Measurements from ENCODE around the gene CTNNBL1. TPM values are rescaled to one million over a fixed set of nuclear protein-coding genes. Genes with fewer than 3 reads are reported as not detected.

CTNNBL1 gene
- total RNA-seq, 1 experiment from 2014 or later: 64.4 TPM

DNA sequence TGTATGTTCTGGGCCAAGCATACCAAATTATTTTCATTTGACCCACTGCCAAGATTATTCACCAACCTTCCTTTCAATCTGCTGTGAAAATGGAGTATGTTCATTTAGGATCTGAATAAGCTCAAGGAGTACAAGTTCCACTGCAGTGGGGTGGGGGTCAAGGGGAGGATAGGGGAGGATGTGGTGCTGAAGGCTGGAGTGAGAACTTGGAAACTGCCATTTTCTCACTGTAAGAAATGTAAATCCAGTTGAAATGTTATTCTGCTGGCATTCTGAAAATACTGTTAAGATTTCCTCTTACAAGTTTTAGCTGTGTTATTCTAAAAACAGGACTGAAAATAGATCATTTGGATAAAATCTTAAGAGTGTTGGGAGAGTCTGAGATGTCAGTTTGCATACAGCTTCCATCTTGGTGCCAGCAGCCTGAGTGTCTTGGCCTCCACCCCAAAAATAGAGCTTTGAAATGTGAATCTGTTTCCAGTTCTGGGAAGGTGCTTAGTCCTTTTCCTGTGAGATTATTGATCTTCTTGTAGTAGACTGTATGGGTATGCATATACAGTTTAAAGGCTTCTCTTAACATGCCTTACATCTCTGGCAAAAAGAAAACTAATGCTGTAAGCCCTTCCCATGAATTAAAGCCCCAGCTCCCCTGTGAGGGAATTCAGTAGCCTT is 84.3 kb downstream of the CTNNBL1 start:
- Mint-ChIP-seq H3K27me3 (ENCODE audit: low read depth) (no peaks in the 10 kb centered on the region), H3K9me3 (no peaks in the 10 kb centered on the region), H3K27ac (no peak overlapping the region), H3K36me3 (no peaks in the 10 kb centered on the region), H3K4me3 (no peak overlapping the region), H3K4me1 (no peaks in the 10 kb centered on the region)
- TF ChIP-seq HMGXB4 (CRISPR knock-in tag; IDR thresholded peaks at IDR 0.05): no peak
- TF ChIP-seq E2F5 (CRISPR knock-in tag; IDR thresholded peaks at IDR 0.05): no peak
- TF ChIP-seq PREB (CRISPR knock-in tag; IDR thresholded peaks at IDR 0.05; ENCODE audit: borderline replicate concordance): no peak
- TF ChIP-seq, protein P1, sequence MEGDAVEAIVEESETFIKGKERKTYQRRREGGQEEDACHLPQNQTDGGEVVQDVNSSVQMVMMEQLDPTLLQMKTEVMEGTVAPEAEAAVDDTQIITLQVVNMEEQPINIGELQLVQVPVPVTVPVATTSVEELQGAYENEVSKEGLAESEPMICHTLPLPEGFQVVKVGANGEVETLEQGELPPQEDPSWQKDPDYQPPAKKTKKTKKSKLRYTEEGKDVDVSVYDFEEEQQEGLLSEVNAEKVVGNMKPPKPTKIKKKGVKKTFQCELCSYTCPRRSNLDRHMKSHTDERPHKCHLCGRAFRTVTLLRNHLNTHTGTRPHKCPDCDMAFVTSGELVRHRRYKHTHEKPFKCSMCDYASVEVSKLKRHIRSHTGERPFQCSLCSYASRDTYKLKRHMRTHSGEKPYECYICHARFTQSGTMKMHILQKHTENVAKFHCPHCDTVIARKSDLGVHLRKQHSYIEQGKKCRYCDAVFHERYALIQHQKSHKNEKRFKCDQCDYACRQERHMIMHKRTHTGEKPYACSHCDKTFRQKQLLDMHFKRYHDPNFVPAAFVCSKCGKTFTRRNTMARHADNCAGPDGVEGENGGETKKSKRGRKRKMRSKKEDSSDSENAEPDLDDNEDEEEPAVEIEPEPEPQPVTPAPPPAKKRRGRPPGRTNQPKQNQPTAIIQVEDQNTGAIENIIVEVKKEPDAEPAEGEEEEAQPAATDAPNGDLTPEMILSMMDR (IDR thresholded peaks at IDR 0.05): no peak
- no peak for TF ChIP-seq E2F4 (CRISPR knock-in tag; IDR thresholded peaks at IDR 0.05; ENCODE audit: borderline replicate concordance, low read depth)
- no peak for TF ChIP-seq TEAD1 (CRISPR knock-in tag; IDR thresholded peaks at IDR 0.05)
- ChIA-PET POLR2A (no interaction called here), CTCF (interaction anchor here (1.2 kb wide), 1 partner anchor 64 kb away, joined by 4 read pairs; no protein-coding TSS in a partner anchor)
- ATAC-seq (no peak), DNase-seq (ENCODE audit: low spot score) (no peak)

DNA sequence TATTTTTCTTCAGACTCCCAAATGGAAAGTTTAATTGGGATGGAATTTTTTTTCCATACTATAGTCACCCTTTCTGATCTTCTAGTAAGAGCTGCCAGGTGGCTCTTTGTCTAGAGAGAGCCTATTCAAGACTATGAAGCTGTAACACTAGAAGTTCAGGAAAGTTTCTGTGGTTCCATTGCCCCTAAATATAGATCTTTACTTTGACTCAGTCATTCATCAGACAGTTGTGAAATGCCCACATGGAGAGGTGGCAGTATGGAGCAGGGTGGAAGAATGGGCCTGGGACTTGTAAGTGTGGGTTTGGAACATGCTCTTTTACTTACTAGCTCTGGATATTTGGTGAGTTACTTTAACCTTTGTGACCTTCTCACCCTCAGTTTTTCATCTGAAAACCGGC is 87.8 kb downstream of the CTNNBL1 start:
- Mint-ChIP-seq H3K27me3 (ENCODE audit: low read depth) (no peaks in the 10 kb centered on the region), H3K4me1 (peaks cover 9% of the 10 kb centered on the region), H3K9me3 (no peaks in the 10 kb centered on the region), H3K36me3 (no peaks in the 10 kb centered on the region), H3K4me3 (no peak overlapping the region), H3K27ac (no peak overlapping the region)
- ATAC-seq (no peak), DNase-seq (ENCODE audit: low spot score) (no peak)
- TF ChIP-seq JUN (CRISPR knock-in tag; IDR thresholded peaks at IDR 0.05) (no peak), ZNF232 (CRISPR knock-in tag; IDR thresholded peaks at IDR 0.05) (no peak), AR (CRISPR knock-in tag; IDR thresholded peaks at IDR 0.05) (no peak)
- TF ChIP-seq, protein P2, sequence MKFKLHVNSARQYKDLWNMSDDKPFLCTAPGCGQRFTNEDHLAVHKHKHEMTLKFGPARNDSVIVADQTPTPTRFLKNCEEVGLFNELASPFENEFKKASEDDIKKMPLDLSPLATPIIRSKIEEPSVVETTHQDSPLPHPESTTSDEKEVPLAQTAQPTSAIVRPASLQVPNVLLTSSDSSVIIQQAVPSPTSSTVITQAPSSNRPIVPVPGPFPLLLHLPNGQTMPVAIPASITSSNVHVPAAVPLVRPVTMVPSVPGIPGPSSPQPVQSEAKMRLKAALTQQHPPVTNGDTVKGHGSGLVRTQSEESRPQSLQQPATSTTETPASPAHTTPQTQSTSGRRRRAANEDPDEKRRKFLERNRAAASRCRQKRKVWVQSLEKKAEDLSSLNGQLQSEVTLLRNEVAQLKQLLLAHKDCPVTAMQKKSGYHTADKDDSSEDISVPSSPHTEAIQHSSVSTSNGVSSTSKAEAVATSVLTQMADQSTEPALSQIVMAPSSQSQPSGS (CRISPR knock-in tag; IDR thresholded peaks at IDR 0.05; ENCODE audit: borderline replicate concordance, low read depth): no peak
- TF ChIP-seq, protein P3, sequence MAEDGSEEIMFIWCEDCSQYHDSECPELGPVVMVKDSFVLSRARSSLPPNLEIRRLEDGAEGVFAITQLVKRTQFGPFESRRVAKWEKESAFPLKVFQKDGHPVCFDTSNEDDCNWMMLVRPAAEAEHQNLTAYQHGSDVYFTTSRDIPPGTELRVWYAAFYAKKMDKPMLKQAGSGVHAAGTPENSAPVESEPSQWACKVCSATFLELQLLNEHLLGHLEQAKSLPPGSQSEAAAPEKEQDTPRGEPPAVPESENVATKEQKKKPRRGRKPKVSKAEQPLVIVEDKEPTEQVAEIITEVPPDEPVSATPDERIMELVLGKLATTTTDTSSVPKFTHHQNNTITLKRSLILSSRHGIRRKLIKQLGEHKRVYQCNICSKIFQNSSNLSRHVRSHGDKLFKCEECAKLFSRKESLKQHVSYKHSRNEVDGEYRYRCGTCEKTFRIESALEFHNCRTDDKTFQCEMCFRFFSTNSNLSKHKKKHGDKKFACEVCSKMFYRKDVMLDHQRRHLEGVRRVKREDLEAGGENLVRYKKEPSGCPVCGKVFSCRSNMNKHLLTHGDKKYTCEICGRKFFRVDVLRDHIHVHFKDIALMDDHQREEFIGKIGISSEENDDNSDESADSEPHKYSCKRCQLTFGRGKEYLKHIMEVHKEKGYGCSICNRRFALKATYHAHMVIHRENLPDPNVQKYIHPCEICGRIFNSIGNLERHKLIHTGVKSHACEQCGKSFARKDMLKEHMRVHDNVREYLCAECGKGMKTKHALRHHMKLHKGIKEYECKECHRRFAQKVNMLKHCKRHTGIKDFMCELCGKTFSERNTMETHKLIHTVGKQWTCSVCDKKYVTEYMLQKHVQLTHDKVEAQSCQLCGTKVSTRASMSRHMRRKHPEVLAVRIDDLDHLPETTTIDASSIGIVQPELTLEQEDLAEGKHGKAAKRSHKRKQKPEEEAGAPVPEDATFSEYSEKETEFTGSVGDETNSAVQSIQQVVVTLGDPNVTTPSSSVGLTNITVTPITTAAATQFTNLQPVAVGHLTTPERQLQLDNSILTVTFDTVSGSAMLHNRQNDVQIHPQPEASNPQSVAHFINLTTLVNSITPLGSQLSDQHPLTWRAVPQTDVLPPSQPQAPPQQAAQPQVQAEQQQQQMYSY (CRISPR knock-in tag; IDR thresholded peaks at IDR 0.05): no peak
- ChIA-PET CTCF (interaction anchor here (1.0 to 1.7 kb wide), 3 partner anchors 23 to 217 kb away, joined by 3 to 8 read pairs (median 4); no protein-coding TSS in a partner anchor), POLR2A (no interaction called here)
